ENCODE measurements around the gene B3GNT7. TPM values are rescaled to one million over a fixed set of nuclear protein-coding genes. Genes with fewer than 3 reads are reported as not detected.
A peak's percentile ranks its signal among the peaks of the same experiment; 100 is the strongest.
"Not testable (repeated sequence)": the region's sequence is repeated elsewhere in the genome, so short reads cannot be mapped to it uniquely, and the experiment has no call there.

B3GNT7 gene, protein sequence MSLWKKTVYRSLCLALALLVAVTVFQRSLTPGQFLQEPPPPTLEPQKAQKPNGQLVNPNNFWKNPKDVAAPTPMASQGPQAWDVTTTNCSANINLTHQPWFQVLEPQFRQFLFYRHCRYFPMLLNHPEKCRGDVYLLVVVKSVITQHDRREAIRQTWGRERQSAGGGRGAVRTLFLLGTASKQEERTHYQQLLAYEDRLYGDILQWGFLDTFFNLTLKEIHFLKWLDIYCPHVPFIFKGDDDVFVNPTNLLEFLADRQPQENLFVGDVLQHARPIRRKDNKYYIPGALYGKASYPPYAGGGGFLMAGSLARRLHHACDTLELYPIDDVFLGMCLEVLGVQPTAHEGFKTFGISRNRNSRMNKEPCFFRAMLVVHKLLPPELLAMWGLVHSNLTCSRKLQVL
- total RNA-seq: 80.0 TPM
- long read RNA-seq, transcript B3GNT7-201 (2 exons, 3,706 nt): major isoform, 15 of 36 reads
- long read RNA-seq, partial matches to known transcripts: 0 of 36 reads
- long read RNA-seq, other reads (novel, unspliced or antisense): 21 of 36 reads

DNA sequence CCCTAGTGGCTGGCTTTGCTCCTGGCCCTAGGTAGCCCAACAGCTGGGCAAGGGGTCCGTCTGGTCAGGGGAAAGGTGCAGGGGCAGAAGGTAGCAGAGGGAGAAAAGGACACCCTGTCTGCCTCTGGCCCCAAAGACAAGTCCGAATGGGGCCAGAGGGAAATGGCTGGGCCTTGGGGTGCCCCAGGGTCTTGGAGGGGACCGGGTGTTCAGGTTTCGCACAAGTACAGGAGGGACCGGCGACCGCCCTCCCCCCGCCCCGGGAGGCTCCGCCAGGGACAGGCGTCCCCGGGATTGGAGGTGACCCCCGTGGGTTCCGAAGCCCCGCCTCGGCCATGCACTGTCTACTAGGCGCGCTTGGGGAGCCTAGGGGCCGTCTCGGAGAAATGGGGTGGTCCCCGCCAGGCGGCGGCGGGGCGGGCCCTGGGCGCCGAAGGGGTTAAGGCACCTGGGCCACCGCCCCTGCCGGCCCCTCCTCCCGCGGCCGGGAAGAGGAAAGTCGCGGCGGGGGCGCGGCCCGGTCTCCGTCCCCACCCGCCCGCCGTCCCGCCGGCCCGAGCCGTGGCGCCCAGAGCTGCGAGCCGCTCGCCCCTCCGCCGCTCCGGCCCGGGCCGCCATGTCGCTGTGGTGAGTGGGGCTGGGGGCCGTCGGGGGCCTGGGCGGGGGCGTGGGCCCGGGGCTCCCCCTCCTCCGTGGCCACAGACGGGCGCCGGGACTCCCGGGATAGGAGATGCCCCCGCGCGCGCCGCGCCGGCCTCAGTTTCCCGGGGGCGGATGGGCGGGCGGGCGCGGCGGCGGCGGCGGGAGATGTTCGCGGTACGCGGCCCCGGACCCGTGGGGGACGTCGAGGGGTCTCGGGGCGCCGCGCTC is at the start of gene B3GNT7:
TSS of gene B3GNT7 (plus strand) at position 523 of the 870 bp plus-strand sequence. CDS start at position 617, 94 bp downstream.
- H3K27me3 ChIP-seq (ENCODE audit: low read depth): peaks cover 15% of the 10 kb centered on the region
- H3K36me3 ChIP-seq: peaks cover 19% of the 10 kb centered on the region
- intact Hi-C loops (cut with DNase I): no loop called here
- ATAC-seq (peak; percentile 49 to 67), DNase-seq (peak; percentile 63)
- H3K4me3 ChIP-seq: peak within 1 kb of the TSS; percentile 66
- H3K9me3 ChIP-seq: no peaks in the 10 kb centered on the region
- H3K4me1 ChIP-seq: peaks cover 34% of the 10 kb centered on the region
- TF ChIP-seq, protein P1, sequence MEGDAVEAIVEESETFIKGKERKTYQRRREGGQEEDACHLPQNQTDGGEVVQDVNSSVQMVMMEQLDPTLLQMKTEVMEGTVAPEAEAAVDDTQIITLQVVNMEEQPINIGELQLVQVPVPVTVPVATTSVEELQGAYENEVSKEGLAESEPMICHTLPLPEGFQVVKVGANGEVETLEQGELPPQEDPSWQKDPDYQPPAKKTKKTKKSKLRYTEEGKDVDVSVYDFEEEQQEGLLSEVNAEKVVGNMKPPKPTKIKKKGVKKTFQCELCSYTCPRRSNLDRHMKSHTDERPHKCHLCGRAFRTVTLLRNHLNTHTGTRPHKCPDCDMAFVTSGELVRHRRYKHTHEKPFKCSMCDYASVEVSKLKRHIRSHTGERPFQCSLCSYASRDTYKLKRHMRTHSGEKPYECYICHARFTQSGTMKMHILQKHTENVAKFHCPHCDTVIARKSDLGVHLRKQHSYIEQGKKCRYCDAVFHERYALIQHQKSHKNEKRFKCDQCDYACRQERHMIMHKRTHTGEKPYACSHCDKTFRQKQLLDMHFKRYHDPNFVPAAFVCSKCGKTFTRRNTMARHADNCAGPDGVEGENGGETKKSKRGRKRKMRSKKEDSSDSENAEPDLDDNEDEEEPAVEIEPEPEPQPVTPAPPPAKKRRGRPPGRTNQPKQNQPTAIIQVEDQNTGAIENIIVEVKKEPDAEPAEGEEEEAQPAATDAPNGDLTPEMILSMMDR (IDR thresholded peaks at IDR 0.05): no peak
- peak within 1 kb of the TSS; percentile 74 for H3K27ac ChIP-seq

DNA sequence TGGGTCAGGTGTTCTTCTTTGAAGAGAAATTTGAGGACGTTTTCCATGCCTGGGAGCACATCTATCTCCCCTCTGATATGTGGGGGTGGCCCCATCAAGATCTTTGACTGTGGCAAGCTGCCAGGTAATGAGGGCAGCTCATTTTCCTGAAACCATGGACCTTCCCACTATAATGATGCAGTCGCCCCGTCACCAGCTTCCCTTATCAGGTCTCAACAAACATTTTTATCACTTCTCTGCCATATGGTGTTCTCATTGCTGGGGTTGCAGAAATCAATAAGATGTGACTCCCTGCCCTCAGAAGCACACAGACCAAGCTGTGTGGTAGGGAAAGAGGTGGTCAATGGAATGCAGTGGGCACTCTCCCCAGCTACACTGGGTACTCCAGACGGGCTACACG is 48.4 kb upstream of the B3GNT7 start:
- H3K27ac ChIP-seq: no peak overlapping the region
- intact Hi-C loops (cut with DNase I): no loop called here
- TF ChIP-seq, protein P1 (IDR thresholded peaks at IDR 0.05): no peak
- peaks cover 22% of the 10 kb centered on the region for H3K4me1 ChIP-seq
- ATAC-seq (no peak), DNase-seq (no peak)
- H3K9me3 ChIP-seq: no peaks in the 10 kb centered on the region
- H3K27me3 ChIP-seq (ENCODE audit: low read depth): no peaks in the 10 kb centered on the region
- no peaks in the 10 kb centered on the region for H3K36me3 ChIP-seq
- H3K4me3 ChIP-seq: no peak overlapping the region

DNA sequence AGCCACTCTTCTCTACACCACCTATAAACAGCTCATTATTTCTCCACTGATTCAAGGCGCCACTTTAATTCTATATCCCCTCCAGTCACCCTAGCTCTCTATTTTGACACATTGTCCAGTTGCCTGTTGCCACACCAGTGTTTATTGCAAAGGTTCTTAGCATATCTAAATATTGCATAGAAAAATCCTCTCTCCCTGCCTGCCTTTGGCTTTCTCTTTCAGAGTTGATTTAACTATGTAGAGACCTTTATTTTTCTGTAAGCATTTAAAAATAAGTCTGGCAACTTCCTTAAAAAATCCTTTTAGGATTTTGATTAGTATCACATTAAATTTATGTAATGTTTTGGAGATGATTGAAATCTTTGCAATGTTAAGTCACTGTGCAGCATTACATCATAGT is 47.9 kb upstream of the B3GNT7 start:
- Histone ChIP-seq H3K4me1 (peaks cover 22% of the 10 kb centered on the region), H3K36me3 (no peaks in the 10 kb centered on the region), H3K27me3 (ENCODE audit: low read depth) (no peaks in the 10 kb centered on the region), H3K9me3 (no peaks in the 10 kb centered on the region), H3K4me3 (no peak overlapping the region), H3K27ac (peak overlapping the region; percentile 7)
- intact Hi-C loops (cut with DNase I): no loop called here
- peak in 1 of 2 donors; percentile 7 for ATAC-seq
- TF ChIP-seq, protein P1 (IDR thresholded peaks at IDR 0.05): no peak
- DNase-seq: no peak

DNA sequence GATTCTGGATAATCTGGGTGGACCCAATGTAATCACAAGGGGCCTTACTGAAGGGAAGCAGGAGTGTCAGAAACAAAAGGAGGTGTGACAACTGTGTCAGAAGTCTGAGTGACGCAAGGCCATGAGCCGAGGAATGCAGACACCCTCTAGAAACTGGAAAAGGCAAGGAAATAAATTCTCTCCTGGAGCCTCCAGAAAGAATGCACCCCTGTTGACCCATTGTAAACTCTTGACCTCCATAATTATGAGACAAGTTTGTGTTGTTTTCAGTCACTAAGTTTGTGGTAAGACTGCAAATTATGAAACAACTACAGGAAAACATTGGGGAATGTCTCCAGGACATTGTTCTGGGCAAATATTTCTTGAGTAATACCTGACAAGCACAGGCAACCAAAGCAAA is 47.3 kb upstream of the B3GNT7 start:
- Histone ChIP-seq H3K27ac (peak overlapping the region; percentile 7), H3K4me1 (peaks cover 22% of the 10 kb centered on the region), H3K36me3 (no peaks in the 10 kb centered on the region), H3K4me3 (no peak overlapping the region), H3K27me3 (ENCODE audit: low read depth) (no peaks in the 10 kb centered on the region), H3K9me3 (no peaks in the 10 kb centered on the region)
- ATAC-seq: peak; percentile 88 to 93
- DNase-seq: peak; percentile 57
- TF ChIP-seq, protein P1 (IDR thresholded peaks at IDR 0.05): no peak
- intact Hi-C loops (cut with DNase I): no loop called here

DNA sequence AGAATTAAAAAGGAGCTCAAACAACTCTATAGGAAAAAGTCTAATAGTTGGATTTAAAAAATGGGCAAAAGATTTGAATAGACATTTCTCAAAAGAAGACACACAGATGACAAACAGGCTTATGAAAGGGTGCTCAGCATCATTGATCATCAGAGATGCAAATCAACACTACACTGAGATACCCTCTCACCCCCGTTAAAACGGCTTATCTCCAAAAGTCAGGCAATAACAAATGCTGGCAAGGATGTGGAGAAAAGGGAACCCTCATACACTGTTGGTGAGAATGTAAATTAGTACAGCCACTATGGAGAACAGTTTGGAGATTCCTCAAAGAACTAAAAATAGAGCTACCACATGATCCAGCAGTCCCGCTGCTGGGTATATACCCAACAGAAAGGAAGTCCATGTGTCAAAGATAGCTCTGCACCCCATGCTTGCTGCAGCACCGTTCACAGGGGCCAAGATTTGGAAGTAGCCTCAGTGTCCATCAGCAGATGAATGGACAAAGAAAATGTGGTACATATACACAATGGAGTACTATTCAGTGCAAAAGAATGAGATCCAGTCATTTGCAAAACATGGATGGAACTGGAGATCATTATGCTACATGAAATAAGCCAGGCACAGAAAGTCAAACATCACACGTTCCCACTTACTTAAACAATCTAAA is 46.7 kb upstream of the B3GNT7 start:
- DNase-seq (no peak), ATAC-seq (peak in 1 of 2 donors; percentile 23)
- intact Hi-C loops (cut with DNase I): no loop called here
- peak overlapping the region; percentile 7 for H3K27ac ChIP-seq
- H3K4me3 ChIP-seq: no peak overlapping the region
- TF ChIP-seq, protein P1 (IDR thresholded peaks at IDR 0.05): no peak
- H3K9me3 ChIP-seq: no peaks in the 10 kb centered on the region
- H3K4me1 ChIP-seq: peaks cover 22% of the 10 kb centered on the region
- H3K27me3 ChIP-seq (ENCODE audit: low read depth): no peaks in the 10 kb centered on the region
- no peaks in the 10 kb centered on the region for H3K36me3 ChIP-seq

DNA sequence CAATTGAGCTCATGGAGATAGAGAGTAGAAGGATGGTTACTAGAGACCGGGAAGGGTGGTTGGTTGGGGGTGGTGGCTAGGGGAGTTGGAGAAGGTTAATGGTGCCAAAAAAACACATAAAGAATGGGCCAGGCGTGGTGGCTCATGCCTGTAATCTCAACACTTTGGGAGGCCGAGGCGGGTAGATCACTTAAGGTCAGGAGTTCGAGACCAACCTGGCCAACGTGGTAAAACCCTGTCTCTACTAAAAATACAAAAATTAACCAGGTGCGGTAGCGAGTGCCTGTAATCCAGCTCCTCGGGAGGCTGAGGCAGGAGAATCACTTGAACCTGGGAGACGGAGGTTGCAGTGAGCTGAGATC is 46.2 kb upstream of the B3GNT7 start:
- H3K9me3 ChIP-seq; ATAC-seq; H3K27me3 ChIP-seq (ENCODE audit: low read depth); H3K36me3 ChIP-seq; H3K4me3 ChIP-seq; DNase-seq; H3K27ac ChIP-seq; intact Hi-C loops (cut with DNase I): not testable (repeated sequence)
- peaks cover 22% of the 10 kb centered on the region for H3K4me1 ChIP-seq
